Astrocyte (in vitro differentiated cells and primary cell): ENCODE data around the gene CDHR4. TPM values are rescaled to one million over a fixed set of nuclear protein-coding genes. Genes with fewer than 3 reads are reported as not detected.
A peak's percentile ranks its signal among the peaks of the same experiment; 100 is the strongest.

Experiments
- DNase-seq: peaks from one replicate; pipeline ENCODE4 v3.0.0-alpha.2; 2010; ENCODE audit warnings: low read depth
- FAIRE-seq: peaks from 2 replicates; lab custom pipeline; 2011; peaks lifted over from hg19 to GRCh38; lab: Jason Lieb, UNC
- H2AFZ ChIP-seq: 2 replicates; pipeline ENCODE4 v1.6.0; 2012; ENCODE audit warnings: low read depth, low read length, inconsistent platforms
- H3K27ac ChIP-seq: 2 replicates; pipeline ENCODE4 v1.5.1; 2011; ENCODE audit warnings: low read depth, low read length, inconsistent platforms
- H3K27me3 ChIP-seq: 2 replicates; pipeline ENCODE4 v1.6.0; 2011; ENCODE audit warnings: low read length, inconsistent platforms; ENCODE audit not compliant: insufficient read depth
- H3K36me3 ChIP-seq: 2 replicates; pipeline ENCODE4 v1.5.1; 2011; ENCODE audit warnings: low read length, inconsistent platforms; ENCODE audit not compliant: insufficient read depth
- H3K4me1 ChIP-seq: 2 replicates; pipeline ENCODE4 v1.5.1; 2011; ENCODE audit warnings: low read length, inconsistent platforms; ENCODE audit not compliant: insufficient read depth
- H3K4me2 ChIP-seq: 2 replicates; pipeline ENCODE4 v1.6.0; 2012; ENCODE audit warnings: low read length, inconsistent platforms
- H3K4me3 ChIP-seq: 2 replicates; pipeline ENCODE4 v1.5.1; 2011; ENCODE audit warnings: low read depth, mild to moderate bottlenecking, low read length, inconsistent platforms; ENCODE audit not compliant: insufficient read depth
- H3K79me2 ChIP-seq: 2 replicates; pipeline ENCODE4 v1.6.0; 2012; ENCODE audit warnings: mild to moderate bottlenecking, low read length, inconsistent platforms; ENCODE audit not compliant: insufficient read depth
- H3K9ac ChIP-seq: 2 replicates; pipeline ENCODE4 v1.6.0; 2012; ENCODE audit warnings: mild to moderate bottlenecking, low read length, inconsistent platforms
- H3K9me3 ChIP-seq: 2 replicates; pipeline ENCODE4 v1.5.1; 2012; ENCODE audit warnings: low read depth, mild to moderate bottlenecking, low read length, inconsistent platforms; ENCODE audit not compliant: insufficient read depth
- H4K20me1 ChIP-seq: 2 replicates; pipeline ENCODE4 v1.6.0; 2012; ENCODE audit warnings: low read length, inconsistent platforms; ENCODE audit not compliant: insufficient read depth
- H3K27ac Mint-ChIP-seq: one replicate; pipeline ENCODE4 v1.8.0; 2021; ENCODE audit warnings: mild to moderate bottlenecking, mixed read lengths; ENCODE audit not compliant: unreplicated experiment
- H3K27me3 Mint-ChIP-seq: one replicate; pipeline ENCODE4 v1.8.0; 2021; ENCODE audit warnings: low read depth, mixed read lengths; ENCODE audit not compliant: unreplicated experiment
- H3K36me3 Mint-ChIP-seq: one replicate; pipeline ENCODE4 v1.8.0; 2021; ENCODE audit warnings: low read depth, mixed read lengths; ENCODE audit not compliant: unreplicated experiment
- H3K4me1 Mint-ChIP-seq: one replicate; pipeline ENCODE4 v1.8.0; 2021; ENCODE audit warnings: low read depth, mixed read lengths; ENCODE audit not compliant: unreplicated experiment
- H3K4me3 Mint-ChIP-seq: one replicate; pipeline ENCODE4 v1.8.0; 2021; ENCODE audit warnings: mild to moderate bottlenecking, moderate library complexity, mixed read lengths; ENCODE audit not compliant: unreplicated experiment
- H3K9me3 Mint-ChIP-seq: one replicate; pipeline ENCODE4 v1.8.0; 2021; ENCODE audit warnings: mild to moderate bottlenecking, mixed read lengths; ENCODE audit not compliant: unreplicated experiment
- CTCF ChIP-seq: IDR thresholded peaks from 2 replicates; pipeline ENCODE4 v1.5.1; 2011; ENCODE audit warnings: low read depth, mild to moderate bottlenecking, inconsistent platforms, low read length, moderate library complexity; ENCODE audit not compliant: insufficient read depth
- EZH2 ChIP-seq: IDR thresholded peaks from 2 replicates; pipeline ENCODE4 v1.6.1; 2012; ENCODE audit warnings: mild to moderate bottlenecking, low read length, inconsistent platforms; ENCODE audit not compliant: insufficient read depth
- total RNA-seq: library from RNA; stranded (reverse); gene quantifications from 2 replicates; pipeline ENCODE4 v1.2.1, GENCODE V29; 2021

Gene CDHR4
- total RNA-seq, 1 donor from 2014 or later: not detected

- Histone ChIP-seq H3K27me3 (no peaks in the 10 kb centered on the region), H3K9me3 (no peaks in the 10 kb centered on the region), H3K36me3 (no peaks in the 10 kb centered on the region), H3K79me2 (no peaks in the 10 kb centered on the region), H3K4me2 (peak overlapping the region; percentile 100), H4K20me1 (peaks cover 3% of the 10 kb centered on the region), H3K9ac (peak overlapping the region; percentile 85), H3K4me1 (peaks cover 25% of the 10 kb centered on the region), H3K27ac (no peak overlapping the region), H2AFZ (peak overlapping the region; percentile 97), H3K4me3 (no peak overlapping the region)
- Mint-ChIP-seq H3K4me1 (peaks cover 22% of the 10 kb centered on the region), H3K27me3 (peaks cover 18% of the 10 kb centered on the region), H3K36me3 (no peaks in the 10 kb centered on the region), H3K9me3 (peaks cover 3% of the 10 kb centered on the region), H3K4me3 (peak overlapping the region; percentile 72), H3K27ac (no peak overlapping the region)
- TF ChIP-seq CTCF (no peak), EZH2 (no peak)
- no peak for DNase-seq
- no peak for FAIRE-seq
These were observed 4.7 kb upstream of the CDHR4 start for GRCh38 chr3:49804141-49805041.

GRCh38 chr3:49803465-49804140 lies 3.9 kb upstream of the CDHR4 start:
- Mint-ChIP-seq H3K36me3 (no peaks in the 10 kb centered on the region), H3K4me1 (peaks cover 22% of the 10 kb centered on the region), H3K27me3 (peaks cover 18% of the 10 kb centered on the region), H3K9me3 (peaks cover 3% of the 10 kb centered on the region), H3K4me3 (peak overlapping the region; percentile 78), H3K27ac (no peak overlapping the region)
- peak overlapping the region; percentile 41 for H3K27ac ChIP-seq
- peak overlapping the region; percentile 94 for H3K4me3 ChIP-seq
- TF ChIP-seq EZH2 (no peak), CTCF (no peak)
- H3K79me2 ChIP-seq: no peaks in the 10 kb centered on the region
- H3K9me3 ChIP-seq: no peaks in the 10 kb centered on the region
- no peaks in the 10 kb centered on the region for H3K27me3 ChIP-seq
- FAIRE-seq (no peak), DNase-seq (peak; percentile 12)
- peaks cover 3% of the 10 kb centered on the region for H4K20me1 ChIP-seq
- no peaks in the 10 kb centered on the region for H3K36me3 ChIP-seq
- peak overlapping the region; percentile 97 for H2AFZ ChIP-seq
- H3K4me1 ChIP-seq: peaks cover 25% of the 10 kb centered on the region
- H3K4me2 ChIP-seq: peak overlapping the region; percentile 100
- H3K9ac ChIP-seq: peak overlapping the region; percentile 85
